ENCODE data around the gene ZDHHC12.
A peak's percentile ranks its signal among the peaks of the same experiment; 100 is the strongest.

Gene ZDHHC12, protein sequence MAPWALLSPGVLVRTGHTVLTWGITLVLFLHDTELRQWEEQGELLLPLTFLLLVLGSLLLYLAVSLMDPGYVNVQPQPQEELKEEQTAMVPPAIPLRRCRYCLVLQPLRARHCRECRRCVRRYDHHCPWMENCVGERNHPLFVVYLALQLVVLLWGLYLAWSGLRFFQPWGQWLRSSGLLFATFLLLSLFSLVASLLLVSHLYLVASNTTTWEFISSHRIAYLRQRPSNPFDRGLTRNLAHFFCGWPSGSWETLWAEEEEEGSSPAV

DNA sequence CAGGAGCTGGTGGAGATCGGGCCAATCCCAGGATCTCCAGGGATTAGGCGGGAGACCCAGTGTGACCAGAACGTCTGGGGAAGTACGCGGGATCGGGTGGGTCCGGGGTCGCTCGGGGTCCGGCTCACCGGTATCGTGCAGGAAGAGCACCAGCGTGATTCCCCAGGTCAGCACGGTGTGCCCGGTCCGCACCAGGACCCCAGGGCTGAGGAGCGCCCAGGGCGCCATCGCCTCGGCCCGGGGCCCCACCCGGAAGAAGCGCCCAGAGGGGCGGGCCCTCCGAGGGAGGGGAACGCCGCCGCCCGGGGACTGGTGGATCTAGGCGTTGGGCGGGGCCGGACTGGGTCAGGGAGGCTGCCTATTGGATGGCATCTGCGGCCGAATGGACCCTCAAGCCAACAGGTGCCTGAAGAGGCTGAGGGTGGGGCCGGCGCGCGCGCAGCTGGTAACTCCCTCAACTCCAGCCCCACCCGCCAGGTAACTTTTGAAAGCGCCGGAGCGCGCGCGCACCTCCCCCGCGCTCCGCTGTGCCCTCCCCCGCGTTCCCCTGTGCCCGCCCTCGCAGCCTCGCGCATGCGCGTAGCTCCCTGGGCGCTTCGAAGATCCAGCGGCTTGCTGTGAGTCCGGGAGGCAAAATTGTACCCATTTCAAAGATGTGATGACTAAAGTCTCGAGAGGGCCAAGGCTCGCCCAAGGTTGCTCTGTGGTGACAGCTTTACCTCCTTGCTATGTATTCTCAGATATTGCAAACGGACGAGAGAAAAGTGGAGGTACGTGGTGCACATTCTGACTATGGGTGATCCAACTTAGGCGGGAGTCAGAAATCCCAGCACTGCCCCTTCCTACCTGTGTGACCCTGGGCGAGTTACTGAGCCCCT, at the start of gene ZDHHC12:
ZDHHC12 (minus strand) TSS at position 262 of the 878 bp plus-strand sequence; CDS start at position 228, 34 bp downstream.
- Histone ChIP-seq H3K27me3 (ENCODE audit: control insufficient read depth in 1 of 2, insufficient read depth in 2 of 2, low read length in 2 of 2) (no peaks in the 10 kb centered on the region), H3K9ac (ENCODE audit: low read depth in 1 of 2, low read length in 2 of 2) (peak within 1 kb of the TSS; percentile 84), H3K9me3 (ENCODE audit: control insufficient read depth in 1 of 2, low read length in 2 of 2) (no peaks in the 10 kb centered on the region), H3K4me1 (ENCODE audit: control insufficient read depth in 1 of 2, insufficient read depth in 2 of 2, low read length in 2 of 2) (peaks cover 17 to 25% of the 10 kb centered on the region in 2 donors), H3K4me3 (ENCODE audit: low read depth in 1 of 2, low read length in 2 of 2) (peak within 1 kb of the TSS; percentile 72 to 98), H3K36me3 (ENCODE audit: control insufficient read depth in 1 of 2, insufficient read depth in 2 of 2, low read length in 2 of 2) (peaks cover 3 to 16% of the 10 kb centered on the region in 2 donors), H3K27ac (ENCODE audit: low read depth, low read length) (no peak within 1 kb of the TSS)

DNA sequence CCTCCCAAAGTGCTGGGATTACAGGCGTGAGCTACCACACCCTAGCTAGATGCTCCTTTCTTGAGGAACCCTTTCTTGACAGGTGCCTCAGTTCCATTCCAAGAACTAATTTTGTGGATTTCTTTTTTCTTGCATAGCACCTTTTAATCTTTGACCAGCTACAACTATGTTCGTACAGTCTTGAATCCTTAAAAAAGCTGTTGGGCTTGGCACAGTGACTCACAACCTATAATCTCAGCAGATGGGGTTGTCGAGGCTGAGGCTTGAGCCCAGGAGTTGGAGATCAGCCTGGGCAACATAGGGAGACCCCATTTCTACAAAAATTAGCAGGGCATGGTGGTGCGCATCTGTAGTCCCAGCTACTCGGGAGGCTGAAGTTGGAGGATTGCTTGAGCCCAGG, 49.1 kb upstream of the ZDHHC12 start:
- Histone ChIP-seq H3K27ac (ENCODE audit: low read depth, low read length) (no peak overlapping the region), H3K36me3 (ENCODE audit: control insufficient read depth in 1 of 2, insufficient read depth in 2 of 2, low read length in 2 of 2) (peaks cover 0 to under 1% of the 10 kb centered on the region in 2 donors), H3K4me3 (ENCODE audit: low read depth in 1 of 2, low read length in 2 of 2) (no peak overlapping the region), H3K9ac (ENCODE audit: low read depth in 1 of 2, low read length in 2 of 2) (no peak overlapping the region), H3K9me3 (ENCODE audit: control insufficient read depth in 1 of 2, low read length in 2 of 2) (no peaks in the 10 kb centered on the region), H3K4me1 (ENCODE audit: control insufficient read depth in 1 of 2, insufficient read depth in 2 of 2, low read length in 2 of 2) (peaks cover 12 to 13% of the 10 kb centered on the region in 2 donors), H3K27me3 (ENCODE audit: control insufficient read depth in 1 of 2, insufficient read depth in 2 of 2, low read length in 2 of 2) (no peaks in the 10 kb centered on the region)

DNA sequence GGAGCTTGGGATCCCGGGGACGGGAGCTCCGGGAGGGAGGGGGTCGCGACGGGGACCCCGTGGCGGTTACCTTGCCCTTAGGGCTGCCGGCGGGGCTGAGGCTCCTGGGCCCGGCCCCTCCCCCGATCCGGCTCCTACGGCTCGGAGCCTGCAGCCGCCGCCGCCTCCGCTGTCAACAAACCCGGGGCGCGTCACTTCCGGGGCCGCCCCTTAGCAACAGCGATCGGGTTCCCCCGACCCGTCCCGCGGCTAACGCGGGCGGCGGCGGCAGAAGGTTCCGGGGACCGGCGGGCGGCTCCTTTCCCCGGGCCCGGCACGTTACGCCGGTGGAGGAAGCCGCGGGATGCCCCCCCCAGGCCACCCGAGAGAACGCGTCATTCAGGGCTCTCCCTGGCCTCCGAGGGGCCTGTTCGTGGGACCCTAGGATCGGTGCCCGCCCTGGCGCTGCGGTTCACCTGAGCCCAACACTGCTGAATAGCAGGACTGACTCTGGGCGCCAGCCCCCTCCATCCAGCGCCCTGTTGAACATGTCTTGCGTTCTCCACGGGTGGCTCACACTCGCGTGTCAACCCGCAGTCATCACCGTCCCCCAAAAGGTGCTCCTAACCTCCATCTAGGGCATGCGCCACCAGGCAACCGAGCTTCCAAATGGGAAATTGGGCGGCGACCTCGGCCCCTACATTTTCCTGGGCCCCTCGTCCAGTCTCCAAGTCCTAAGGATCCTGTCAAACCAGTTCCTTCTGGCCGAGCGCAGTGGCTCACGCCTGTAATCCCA, 48.0 kb upstream of the ZDHHC12 start, which contains the start of gene ZER1:
ZER1 (minus strand) TSS at position 183 of the 775 bp plus-strand sequence. CDS start 16,362 bp downstream, outside the sequence.
- Histone ChIP-seq H3K27me3 (ENCODE audit: control insufficient read depth in 1 of 2, insufficient read depth in 2 of 2, low read length in 2 of 2) (no peaks in the 10 kb centered on the region), H3K4me3 (ENCODE audit: low read depth in 1 of 2, low read length in 2 of 2) (peak within 1 kb of the TSS; percentile 84 to 99), H3K36me3 (ENCODE audit: control insufficient read depth in 1 of 2, insufficient read depth in 2 of 2, low read length in 2 of 2) (peaks cover 6 to 8% of the 10 kb centered on the region in 2 donors), H3K9ac (ENCODE audit: low read depth in 1 of 2, low read length in 2 of 2) (peak within 1 kb of the TSS; percentile 95 to 99), H3K4me1 (ENCODE audit: control insufficient read depth in 1 of 2, insufficient read depth in 2 of 2, low read length in 2 of 2) (peaks cover 12 to 13% of the 10 kb centered on the region in 2 donors), H3K27ac (ENCODE audit: low read depth, low read length) (peak within 1 kb of the TSS; percentile 85), H3K9me3 (ENCODE audit: control insufficient read depth in 1 of 2, low read length in 2 of 2) (no peaks in the 10 kb centered on the region)

- Histone ChIP-seq H3K27me3 (ENCODE audit: control insufficient read depth in 1 of 2, insufficient read depth in 2 of 2, low read length in 2 of 2) (no peaks in the 10 kb centered on the region), H3K4me3 (ENCODE audit: low read depth in 1 of 2, low read length in 2 of 2) (peak overlapping the region; percentile 84 to 99), H3K27ac (ENCODE audit: low read depth, low read length) (peak overlapping the region; percentile 79), H3K9me3 (ENCODE audit: control insufficient read depth in 1 of 2, low read length in 2 of 2) (no peaks in the 10 kb centered on the region), H3K36me3 (ENCODE audit: control insufficient read depth in 1 of 2, insufficient read depth in 2 of 2, low read length in 2 of 2) (peaks cover 6 to 8% of the 10 kb centered on the region in 2 donors), H3K4me1 (ENCODE audit: control insufficient read depth in 1 of 2, insufficient read depth in 2 of 2, low read length in 2 of 2) (peaks cover 12 to 13% of the 10 kb centered on the region in 2 donors), H3K9ac (ENCODE audit: low read depth in 1 of 2, low read length in 2 of 2) (peak overlapping the region; percentile 95 to 99)
These were observed 47.3 kb upstream of the ZDHHC12 start for GRCh38 chr9:128771094-128771721.

DNA sequence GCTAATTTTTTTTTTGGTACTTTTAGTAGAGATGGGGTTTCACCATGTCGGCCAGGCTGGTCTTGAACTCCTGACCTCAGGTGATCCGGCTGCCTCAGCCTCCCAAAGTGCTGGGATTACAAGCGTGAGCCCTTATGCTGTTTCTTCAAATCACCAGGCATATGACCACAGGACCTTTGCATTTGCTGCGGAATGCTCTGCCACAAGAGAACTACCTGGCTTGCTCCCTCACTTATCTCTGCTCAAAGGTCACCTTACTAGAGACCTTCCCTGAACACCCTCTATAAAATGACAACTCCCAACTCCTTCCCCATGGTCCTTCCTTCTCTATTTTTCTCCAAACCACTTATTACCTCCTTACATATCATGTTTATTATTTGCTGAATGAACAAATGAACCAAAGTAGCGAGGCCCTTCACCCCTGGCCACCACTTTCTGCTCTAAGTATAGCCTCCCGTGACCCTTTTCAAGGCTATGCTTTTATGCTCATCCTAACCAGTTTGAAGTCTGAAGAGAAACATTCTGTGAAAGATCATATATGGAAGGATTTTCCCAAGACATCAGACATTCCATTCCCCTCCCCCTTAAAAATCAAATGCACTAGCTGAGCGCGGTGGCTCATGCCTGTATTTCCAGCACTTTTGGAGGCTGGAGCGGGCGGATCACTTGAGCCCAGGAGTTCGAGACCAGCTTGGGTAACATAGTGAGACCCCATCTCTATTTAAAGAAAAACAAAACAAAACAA, 46.5 kb upstream of the ZDHHC12 start:
- Histone ChIP-seq H3K36me3 (ENCODE audit: control insufficient read depth in 1 of 2, insufficient read depth in 2 of 2, low read length in 2 of 2) (peaks cover 6 to 8% of the 10 kb centered on the region in 2 donors), H3K4me1 (ENCODE audit: control insufficient read depth in 1 of 2, insufficient read depth in 2 of 2, low read length in 2 of 2) (peaks cover 12 to 13% of the 10 kb centered on the region in 2 donors), H3K9ac (ENCODE audit: low read depth in 1 of 2, low read length in 2 of 2) (peak overlapping the region; percentile 95 to 99), H3K27me3 (ENCODE audit: control insufficient read depth in 1 of 2, insufficient read depth in 2 of 2, low read length in 2 of 2) (no peaks in the 10 kb centered on the region), H3K27ac (ENCODE audit: low read depth, low read length) (peak overlapping the region; percentile 79), H3K9me3 (ENCODE audit: control insufficient read depth in 1 of 2, low read length in 2 of 2) (no peaks in the 10 kb centered on the region), H3K4me3 (ENCODE audit: low read depth in 1 of 2, low read length in 2 of 2) (peak overlapping the region; percentile 84 to 99)

DNA sequence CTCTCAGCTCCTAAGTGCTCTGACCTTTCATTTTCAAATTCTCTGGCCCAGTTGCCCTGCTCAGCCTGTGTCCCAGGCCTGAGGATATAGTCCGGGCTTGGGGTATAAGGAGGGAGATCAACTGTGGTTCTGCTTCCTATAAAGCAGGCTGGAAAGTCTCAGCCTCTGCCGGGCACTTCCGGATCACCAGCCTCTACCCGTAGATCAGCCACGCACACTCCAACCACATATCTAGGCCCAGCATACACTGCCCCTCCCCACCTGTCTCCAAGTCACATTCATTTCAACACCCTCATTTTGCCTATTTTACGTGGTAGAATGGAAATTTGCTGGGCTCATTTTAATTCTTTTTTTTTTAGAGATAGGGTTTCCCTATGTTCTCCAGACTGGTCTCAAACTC, 44.7 kb upstream of the ZDHHC12 start:
- no peak overlapping the region for H3K9ac ChIP-seq (ENCODE audit: low read depth in 1 of 2, low read length in 2 of 2)

GRCh38 chr9:128765499-128765898, 41.6 kb upstream of the ZDHHC12 start:
- Histone ChIP-seq H3K4me1 (ENCODE audit: control insufficient read depth in 1 of 2, insufficient read depth in 2 of 2, low read length in 2 of 2) (peaks cover 11 to 19% of the 10 kb centered on the region in 2 donors), H3K27ac (ENCODE audit: low read depth, low read length) (no peak overlapping the region), H3K27me3 (ENCODE audit: control insufficient read depth in 1 of 2, insufficient read depth in 2 of 2, low read length in 2 of 2) (no peaks in the 10 kb centered on the region), H3K4me3 (ENCODE audit: low read depth in 1 of 2, low read length in 2 of 2) (no peak overlapping the region), H3K9ac (ENCODE audit: low read depth in 1 of 2, low read length in 2 of 2) (no peak overlapping the region), H3K9me3 (ENCODE audit: control insufficient read depth in 1 of 2, low read length in 2 of 2) (no peaks in the 10 kb centered on the region), H3K36me3 (ENCODE audit: control insufficient read depth in 1 of 2, insufficient read depth in 2 of 2, low read length in 2 of 2) (peaks cover 6 to 12% of the 10 kb centered on the region in 2 donors)

More for the DNA sequence above, 44.7 kb upstream of the ZDHHC12 start:
- H3K4me1 ChIP-seq (ENCODE audit: control insufficient read depth in 1 of 2, insufficient read depth in 2 of 2, low read length in 2 of 2): peaks cover 12 to 13% of the 10 kb centered on the region in 2 donors
- H3K36me3 ChIP-seq (ENCODE audit: control insufficient read depth in 1 of 2, insufficient read depth in 2 of 2, low read length in 2 of 2): peaks cover 6 to 12% of the 10 kb centered on the region in 2 donors
- no peaks in the 10 kb centered on the region for H3K9me3 ChIP-seq (ENCODE audit: control insufficient read depth in 1 of 2, low read length in 2 of 2)
- no peak overlapping the region for H3K4me3 ChIP-seq (ENCODE audit: low read depth in 1 of 2, low read length in 2 of 2)
- H3K27ac ChIP-seq (ENCODE audit: low read depth, low read length): no peak overlapping the region
- H3K27me3 ChIP-seq (ENCODE audit: control insufficient read depth in 1 of 2, insufficient read depth in 2 of 2, low read length in 2 of 2): no peaks in the 10 kb centered on the region

GRCh38 chr9:128764361-128764760, 40.4 kb upstream of the ZDHHC12 start:
- H3K9me3 ChIP-seq (ENCODE audit: control insufficient read depth in 1 of 2, low read length in 2 of 2): no peaks in the 10 kb centered on the region
- H3K36me3 ChIP-seq (ENCODE audit: control insufficient read depth in 1 of 2, insufficient read depth in 2 of 2, low read length in 2 of 2): peaks cover 6 to 12% of the 10 kb centered on the region in 2 donors
- no peak overlapping the region for H3K9ac ChIP-seq (ENCODE audit: low read depth in 1 of 2, low read length in 2 of 2)
- H3K4me1 ChIP-seq (ENCODE audit: control insufficient read depth in 1 of 2, insufficient read depth in 2 of 2, low read length in 2 of 2): peaks cover 8 to 11% of the 10 kb centered on the region in 2 donors
- H3K4me3 ChIP-seq (ENCODE audit: low read depth in 1 of 2, low read length in 2 of 2): no peak overlapping the region
- no peak overlapping the region for H3K27ac ChIP-seq (ENCODE audit: low read depth, low read length)
- no peaks in the 10 kb centered on the region for H3K27me3 ChIP-seq (ENCODE audit: control insufficient read depth in 1 of 2, insufficient read depth in 2 of 2, low read length in 2 of 2)
